Epithelial cell of proximal tubule (primary cell): Measurements from ENCODE around the gene GPR17. TPM values are rescaled to one million over a fixed set of nuclear protein-coding genes. Genes with fewer than 3 reads are reported as not detected.
A peak's percentile ranks its signal among the peaks of the same experiment; 100 is the strongest.

Source experiments
- DNase-seq: peaks from one replicate; pipeline ENCODE4 v3.0.0-alpha.2; 2011; ENCODE audit warnings: low read depth
- H3K4me3 ChIP-seq: 2 replicates; pipeline ENCODE4 v1.5.1; 2011; ENCODE audit warnings: low read depth, mild to moderate bottlenecking, low read length
- total RNA-seq: library from RNA; depleted of rRNA; stranded (reverse); fragments of >200 nt; gene quantifications from 2 replicates; pipeline ENCODE4 v1.2.3, GENCODE V29; 2015
- TF ChIP-seq, protein P1 (sequence below): conservative IDR thresholded peaks from 2 replicates; pipeline ENCODE4 v1.5.1; 2012; ENCODE audit warnings: low read depth, mild to moderate bottlenecking, low read length

Gene GPR17
- total RNA-seq, 1 donor from 2014 or later = not detected

DNA sequence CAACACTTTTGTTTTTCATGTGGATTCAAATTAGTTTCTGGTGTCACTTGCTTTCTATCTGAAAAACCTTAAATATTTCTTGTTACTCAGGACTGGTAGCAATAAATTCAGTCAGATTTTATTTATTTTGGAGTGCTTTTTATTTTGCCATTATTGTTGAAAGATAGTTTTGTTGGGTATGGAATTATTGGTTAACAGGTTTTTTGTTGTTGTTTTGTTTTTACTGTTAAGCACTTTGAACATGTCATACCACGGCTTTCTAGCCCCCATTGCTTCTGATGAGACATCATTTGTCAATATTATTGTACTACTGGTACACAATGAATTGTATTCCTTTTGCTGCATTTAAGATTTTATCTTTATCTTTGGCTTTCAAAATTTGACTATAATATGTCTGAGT, 42.5 kb downstream of the GPR17 start:
- TF ChIP-seq, protein P1, sequence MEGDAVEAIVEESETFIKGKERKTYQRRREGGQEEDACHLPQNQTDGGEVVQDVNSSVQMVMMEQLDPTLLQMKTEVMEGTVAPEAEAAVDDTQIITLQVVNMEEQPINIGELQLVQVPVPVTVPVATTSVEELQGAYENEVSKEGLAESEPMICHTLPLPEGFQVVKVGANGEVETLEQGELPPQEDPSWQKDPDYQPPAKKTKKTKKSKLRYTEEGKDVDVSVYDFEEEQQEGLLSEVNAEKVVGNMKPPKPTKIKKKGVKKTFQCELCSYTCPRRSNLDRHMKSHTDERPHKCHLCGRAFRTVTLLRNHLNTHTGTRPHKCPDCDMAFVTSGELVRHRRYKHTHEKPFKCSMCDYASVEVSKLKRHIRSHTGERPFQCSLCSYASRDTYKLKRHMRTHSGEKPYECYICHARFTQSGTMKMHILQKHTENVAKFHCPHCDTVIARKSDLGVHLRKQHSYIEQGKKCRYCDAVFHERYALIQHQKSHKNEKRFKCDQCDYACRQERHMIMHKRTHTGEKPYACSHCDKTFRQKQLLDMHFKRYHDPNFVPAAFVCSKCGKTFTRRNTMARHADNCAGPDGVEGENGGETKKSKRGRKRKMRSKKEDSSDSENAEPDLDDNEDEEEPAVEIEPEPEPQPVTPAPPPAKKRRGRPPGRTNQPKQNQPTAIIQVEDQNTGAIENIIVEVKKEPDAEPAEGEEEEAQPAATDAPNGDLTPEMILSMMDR = no peak
- DNase-seq = no peak
- H3K4me3 ChIP-seq = no peak overlapping the region

DNA sequence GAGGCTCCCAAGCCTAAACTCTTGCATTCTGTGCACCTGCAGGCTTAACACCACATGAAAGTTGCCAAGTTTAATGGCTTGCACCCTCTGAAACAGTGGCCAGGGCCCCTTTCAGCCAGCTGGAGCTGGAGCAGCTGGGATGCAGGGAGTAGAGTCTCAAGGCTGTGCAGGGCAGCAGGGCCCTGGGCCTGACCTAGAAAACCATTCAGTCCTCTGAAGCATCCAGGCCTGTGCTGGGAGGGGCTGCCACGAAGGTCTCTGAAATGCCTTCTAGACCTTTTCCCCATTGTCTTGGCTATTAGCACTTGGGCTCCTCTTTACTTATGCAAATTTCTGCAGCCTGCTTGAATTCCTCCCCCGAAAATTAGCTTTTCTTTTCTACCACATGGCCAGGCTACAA, 44.7 kb downstream of the GPR17 start:
- H3K4me3 ChIP-seq = no peak overlapping the region
- TF ChIP-seq, protein P1 = no peak
- DNase-seq = no peak

DNA sequence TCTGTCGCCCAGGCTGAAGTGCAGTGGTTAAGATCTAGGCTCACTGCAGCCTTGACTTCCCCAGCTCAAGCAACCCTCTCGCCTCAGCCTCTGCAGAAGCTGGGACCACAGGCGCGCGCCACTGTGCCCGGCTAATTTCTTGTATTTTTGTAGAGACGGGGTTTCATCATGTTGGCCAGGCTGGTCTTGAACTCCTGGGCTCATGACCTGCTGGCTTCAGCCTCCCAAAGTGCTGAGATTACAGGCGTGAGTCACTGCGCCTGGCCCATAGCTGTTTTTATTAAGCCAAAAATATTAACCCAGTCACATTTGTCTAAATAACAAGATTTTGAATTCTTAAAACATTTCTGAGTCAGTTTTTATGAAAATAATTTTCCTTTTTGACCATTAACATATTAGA, 49.0 kb downstream of the GPR17 start:
- DNase-seq = no peak
- TF ChIP-seq, protein P1 = no peak
- no peak overlapping the region for H3K4me3 ChIP-seq

DNA sequence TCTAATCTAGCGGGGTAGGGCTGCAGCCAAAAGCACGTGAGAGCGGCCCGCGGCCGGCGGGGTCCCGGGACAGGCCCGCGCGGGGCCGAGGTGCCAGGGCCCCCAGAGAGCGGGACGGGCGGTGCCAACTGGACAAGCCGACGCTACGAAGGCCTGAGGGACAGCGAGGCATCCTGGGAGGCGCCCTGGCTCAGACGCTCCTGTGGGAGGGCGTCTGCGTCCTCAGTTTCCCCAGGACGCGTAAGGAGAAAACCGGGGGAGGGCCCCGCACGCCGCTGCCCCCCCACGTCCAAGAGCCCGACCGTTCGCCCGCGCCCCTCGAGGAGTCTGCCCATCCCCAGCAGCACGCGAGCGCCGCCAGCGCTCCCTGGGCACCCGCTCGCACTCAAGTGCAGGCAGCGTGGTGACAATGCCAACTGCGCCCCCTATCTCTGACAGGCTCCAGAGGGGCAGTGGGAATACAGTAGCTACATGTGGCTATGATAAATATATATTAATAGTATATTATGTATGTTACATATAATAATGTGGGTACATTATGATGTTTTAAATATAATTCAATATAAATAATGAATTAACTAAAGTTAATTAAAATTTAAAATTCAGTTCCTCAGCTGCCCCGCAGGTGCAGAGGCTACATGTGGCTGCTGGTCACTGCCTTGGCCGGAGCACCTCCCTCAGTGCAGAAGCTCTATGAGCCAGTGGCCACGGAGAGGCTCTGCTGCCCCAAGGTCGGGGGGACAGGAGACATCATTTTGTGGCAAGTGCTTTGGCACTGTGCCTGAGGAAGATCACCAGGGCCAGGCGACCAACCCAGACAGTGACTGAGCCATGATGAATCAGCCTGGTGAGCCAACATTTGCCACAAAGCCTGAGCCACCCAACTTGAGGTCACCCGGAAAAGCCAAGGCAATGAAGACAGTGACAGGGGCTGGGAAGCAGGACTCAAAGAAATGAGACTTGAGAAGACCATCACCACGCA, 49.8 kb downstream of the GPR17 start:
- no peak for DNase-seq
- TF ChIP-seq, protein P1 = peak; percentile 61
- H3K4me3 ChIP-seq = peak overlapping the region; percentile 40

DNA sequence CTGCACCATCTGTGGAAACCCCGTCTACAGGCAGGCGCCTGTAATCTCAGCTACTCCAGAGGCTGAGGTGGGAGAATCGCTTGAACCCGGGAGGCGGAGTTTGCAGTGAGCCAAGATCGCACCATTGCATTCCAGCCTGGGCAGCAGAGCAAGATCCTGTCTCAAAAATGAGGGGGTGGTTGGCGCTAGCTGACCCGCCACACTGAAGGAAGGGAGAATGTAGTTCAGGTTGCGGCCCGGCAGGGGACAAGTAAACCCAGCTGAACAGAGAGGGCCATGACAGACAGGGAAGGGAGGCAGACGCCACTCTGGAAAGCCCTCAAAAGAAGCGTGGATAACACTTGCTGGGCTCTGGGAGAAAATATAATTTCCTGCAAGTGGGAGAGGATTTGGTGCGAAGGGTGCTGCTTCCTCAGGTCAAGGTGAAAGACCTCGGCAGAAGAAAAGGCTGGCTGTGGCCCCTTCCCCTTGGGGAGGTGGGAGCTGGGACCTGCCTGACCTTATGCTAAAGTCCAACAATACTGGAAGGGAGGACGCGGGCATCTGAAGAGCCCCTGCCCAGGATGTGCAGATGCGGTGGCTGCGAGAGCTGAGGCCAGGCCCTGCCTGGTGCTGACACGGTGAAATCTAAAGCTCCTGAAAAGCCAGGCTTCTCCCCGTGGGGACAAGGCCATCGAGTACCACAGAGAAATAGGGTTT, 51.7 kb downstream of the GPR17 start:
- TF ChIP-seq, protein P1 = no peak
- H3K4me3 ChIP-seq = no peak overlapping the region
- no peak for DNase-seq

DNA sequence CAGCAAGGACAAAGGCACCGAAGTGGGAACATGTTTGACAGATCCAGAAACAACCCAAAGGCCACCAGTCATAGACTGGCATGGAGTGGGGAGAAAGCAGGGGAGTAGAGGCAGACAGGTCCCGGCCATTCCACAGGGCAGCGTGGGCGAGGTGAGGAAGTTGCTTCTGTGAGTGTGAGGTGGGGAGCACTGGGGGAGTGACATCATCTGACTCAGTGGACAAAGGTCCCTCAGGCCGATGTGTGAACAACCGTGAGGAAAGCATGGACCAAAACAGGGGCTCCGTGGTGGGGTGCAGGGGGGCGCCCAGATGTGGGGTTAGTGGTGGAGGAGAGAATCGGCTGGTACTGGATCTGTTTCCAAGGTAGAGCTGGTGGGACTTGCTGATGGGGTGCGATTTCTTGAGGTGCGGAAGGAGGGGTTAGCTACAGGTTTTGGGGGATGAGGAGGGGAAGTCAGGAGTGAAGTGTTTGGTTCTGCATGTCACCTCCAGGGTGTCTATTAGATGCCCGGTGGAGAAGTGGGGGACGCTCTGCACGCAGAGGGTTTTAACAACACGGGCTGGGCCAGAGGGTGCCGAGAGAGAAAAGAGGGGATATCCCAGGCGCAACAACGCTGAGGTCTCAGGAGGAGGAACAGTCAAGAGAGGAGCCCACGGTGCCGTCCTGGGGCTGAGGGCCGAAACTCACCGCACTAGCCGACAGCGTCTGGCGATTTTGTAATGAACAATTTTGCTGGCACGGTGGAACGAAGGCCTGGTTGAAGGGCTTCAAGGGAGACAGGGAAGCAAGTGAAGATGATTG, 52.8 kb downstream of the GPR17 start:
- no peak for DNase-seq
- H3K4me3 ChIP-seq = no peak overlapping the region
- TF ChIP-seq, protein P1 = no peak
